Stimulated activated effector memory CD8-positive, alpha-beta T cell treated with anti-CD3 and anti-CD28 coated beads, Interleukin-12 subunit alpha, Interleukin-12 subunit beta, amount 100 ng/mL, for 72 hours (primary cell): ENCODE measurements around the gene HMCN2.
A peak's percentile ranks its signal among the peaks of the same experiment; 100 is the strongest.

Experiments used
- ATAC-seq: fragments of 150-1000 bp; cut with Tn5 transposase; 2 replicates; pipeline ENCODE4 v1.10.0; 2021
- DNase-seq, 2 donors: peaks; one replicate each; pipeline ENCODE4 v3.0.0; 2021 to 2022; ENCODE audit warnings: low spot score in 2 of 2
- H3K27ac Mint-ChIP-seq: one replicate; pipeline ENCODE4 v1.8.0; 2022; ENCODE audit warnings: mild to moderate bottlenecking, mixed read lengths
- H3K36me3 Mint-ChIP-seq: one replicate; pipeline ENCODE4 v1.8.0; 2022; ENCODE audit warnings: mild to moderate bottlenecking, mixed read lengths
- H3K4me1 Mint-ChIP-seq: one replicate; pipeline ENCODE4 v1.8.0; 2022; ENCODE audit warnings: mixed read lengths
- H3K4me3 Mint-ChIP-seq: one replicate; pipeline ENCODE4 v1.8.0; 2022; ENCODE audit warnings: mild to moderate bottlenecking, mixed read lengths
- H3K9me3 Mint-ChIP-seq: one replicate; pipeline ENCODE4 v1.8.0; 2022; ENCODE audit warnings: mixed read lengths

Gene HMCN2

GRCh38 chr9:130448771-130449603 lies 183.4 kb downstream of the HMCN2 start:
- ATAC-seq (no peak), DNase-seq (no peak)
- H3K4me1 Mint-ChIP-seq = peaks cover 11% of the 10 kb centered on the region
- no peaks in the 10 kb centered on the region for H3K36me3 Mint-ChIP-seq
- H3K27ac Mint-ChIP-seq = no peak overlapping the region
- H3K9me3 Mint-ChIP-seq = no peaks in the 10 kb centered on the region
- H3K4me3 Mint-ChIP-seq = no peak overlapping the region

- ATAC-seq (no peak), DNase-seq (no peak)
- peaks cover 11% of the 10 kb centered on the region for H3K4me1 Mint-ChIP-seq
Observed at GRCh38 chr9:130450344-130451003, 184.9 kb downstream of the HMCN2 start.

GRCh38 chr9:130451004-130451390 lies 185.4 kb downstream of the HMCN2 start:
- no peaks in the 10 kb centered on the region for H3K36me3 Mint-ChIP-seq

More at GRCh38 chr9:130450344-130451003, 184.9 kb downstream of the HMCN2 start:
- no peaks in the 10 kb centered on the region for H3K9me3 Mint-ChIP-seq
- H3K27ac Mint-ChIP-seq = no peak overlapping the region
- no peak overlapping the region for H3K4me3 Mint-ChIP-seq
- H3K36me3 Mint-ChIP-seq = no peaks in the 10 kb centered on the region

GRCh38 chr9:130451509-130452388 lies 186.2 kb downstream of the HMCN2 start:
- Mint-ChIP-seq H3K27ac (no peak overlapping the region), H3K9me3 (no peaks in the 10 kb centered on the region), H3K4me3 (no peak overlapping the region), H3K4me1 (peaks cover 6% of the 10 kb centered on the region), H3K36me3 (no peaks in the 10 kb centered on the region)
- ATAC-seq (peak; percentile 32), DNase-seq (no peak)

More at GRCh38 chr9:130451004-130451390, 185.4 kb downstream of the HMCN2 start:
- Mint-ChIP-seq H3K9me3 (no peaks in the 10 kb centered on the region), H3K27ac (no peak overlapping the region), H3K4me1 (peaks cover 8% of the 10 kb centered on the region), H3K4me3 (no peak overlapping the region)
- no peak for DNase-seq
- ATAC-seq = no peak

GRCh38 chr9:130452835-130453234 lies 187.3 kb downstream of the HMCN2 start:
- Mint-ChIP-seq H3K9me3 (no peaks in the 10 kb centered on the region), H3K4me3 (no peak overlapping the region), H3K27ac (no peak overlapping the region), H3K4me1 (peaks cover 6% of the 10 kb centered on the region), H3K36me3 (no peaks in the 10 kb centered on the region)
- ATAC-seq = no peak
- no peak for DNase-seq

- no peak overlapping the region for H3K4me3 Mint-ChIP-seq
- ATAC-seq (no peak), DNase-seq (no peak)
- no peaks in the 10 kb centered on the region for H3K4me1 Mint-ChIP-seq
- H3K36me3 Mint-ChIP-seq = no peaks in the 10 kb centered on the region
- no peaks in the 10 kb centered on the region for H3K9me3 Mint-ChIP-seq
- H3K27ac Mint-ChIP-seq = no peak overlapping the region
Observed at GRCh38 chr9:130453487-130453886, 187.9 kb downstream of the HMCN2 start.

GRCh38 chr9:130454096-130454811 lies 188.7 kb downstream of the HMCN2 start:
- no peak for DNase-seq
- Mint-ChIP-seq H3K4me1 (no peaks in the 10 kb centered on the region), H3K4me3 (no peak overlapping the region), H3K27ac (no peak overlapping the region), H3K36me3 (no peaks in the 10 kb centered on the region), H3K9me3 (no peaks in the 10 kb centered on the region)
- ATAC-seq = no peak

GRCh38 chr9:130454812-130455325 lies 189.3 kb downstream of the HMCN2 start:
- H3K27ac Mint-ChIP-seq = no peak overlapping the region
- no peaks in the 10 kb centered on the region for H3K9me3 Mint-ChIP-seq
- no peaks in the 10 kb centered on the region for H3K36me3 Mint-ChIP-seq
- no peak for ATAC-seq
- no peak for DNase-seq
- no peaks in the 10 kb centered on the region for H3K4me1 Mint-ChIP-seq
- no peak overlapping the region for H3K4me3 Mint-ChIP-seq

- H3K27ac Mint-ChIP-seq = no peak overlapping the region
- no peak overlapping the region for H3K4me3 Mint-ChIP-seq
- DNase-seq (no peak), ATAC-seq (no peak)
- peaks cover 8% of the 10 kb centered on the region for H3K4me1 Mint-ChIP-seq
- no peaks in the 10 kb centered on the region for H3K36me3 Mint-ChIP-seq
- no peaks in the 10 kb centered on the region for H3K9me3 Mint-ChIP-seq
Observed at GRCh38 chr9:130458027-130458803, 192.7 kb downstream of the HMCN2 start.

- DNase-seq (no peak), ATAC-seq (no peak)
- Mint-ChIP-seq H3K4me3 (no peak overlapping the region), H3K27ac (no peak overlapping the region), H3K4me1 (peaks cover 8% of the 10 kb centered on the region), H3K9me3 (no peaks in the 10 kb centered on the region), H3K36me3 (no peaks in the 10 kb centered on the region)
Observed at GRCh38 chr9:130458804-130459067, 193.2 kb downstream of the HMCN2 start.

GRCh38 chr9:130459151-130459550 lies 193.6 kb downstream of the HMCN2 start:
- H3K4me3 Mint-ChIP-seq = no peak overlapping the region
- no peak overlapping the region for H3K27ac Mint-ChIP-seq

GRCh38 chr9:130459941-130460669 lies 194.5 kb downstream of the HMCN2 start:
- Mint-ChIP-seq H3K36me3 (no peaks in the 10 kb centered on the region), H3K9me3 (no peaks in the 10 kb centered on the region), H3K4me1 (peaks cover 8% of the 10 kb centered on the region), H3K4me3 (no peak overlapping the region), H3K27ac (no peak overlapping the region)
- ATAC-seq (no peak), DNase-seq (no peak)

More at GRCh38 chr9:130459151-130459550, 193.6 kb downstream of the HMCN2 start:
- ATAC-seq = no peak
- no peaks in the 10 kb centered on the region for H3K9me3 Mint-ChIP-seq
- no peaks in the 10 kb centered on the region for H3K36me3 Mint-ChIP-seq
- peaks cover 8% of the 10 kb centered on the region for H3K4me1 Mint-ChIP-seq
- DNase-seq = no peak

- H3K4me3 Mint-ChIP-seq = no peak overlapping the region
- no peak overlapping the region for H3K27ac Mint-ChIP-seq
- no peaks in the 10 kb centered on the region for H3K36me3 Mint-ChIP-seq
- DNase-seq (peak; percentile 68 to 82), ATAC-seq (peak; percentile 47)
- no peaks in the 10 kb centered on the region for H3K9me3 Mint-ChIP-seq
- H3K4me1 Mint-ChIP-seq = peaks cover 8% of the 10 kb centered on the region
Observed at GRCh38 chr9:130461218-130461630, 195.7 kb downstream of the HMCN2 start.

GRCh38 chr9:130461731-130462130 lies 196.2 kb downstream of the HMCN2 start:
- Mint-ChIP-seq H3K9me3 (no peaks in the 10 kb centered on the region), H3K27ac (no peak overlapping the region), H3K4me1 (peaks cover 8% of the 10 kb centered on the region), H3K36me3 (no peaks in the 10 kb centered on the region), H3K4me3 (no peak overlapping the region)
- no peak for ATAC-seq
- DNase-seq = no peak
